Stimulated activated naive CD8-positive, alpha-beta T cell treated with anti-CD3 and anti-CD28 coated beads, Interleukin-15, amount 100 ng/mL, for 72 hours (primary cell): Measurements from ENCODE around the gene DNAH3.
"Not testable (repeated sequence)": the region's sequence is repeated elsewhere in the genome, so short reads cannot be mapped to it uniquely, and the experiment has no call there.

Source experiments
- ATAC-seq: fragments of 150-1000 bp; cut with Tn5 transposase; 2 replicates; pipeline ENCODE4 v1.10.0; 2021; ENCODE audit warnings: mild to moderate bottlenecking, moderate library complexity
- DNase-seq, 2 donors: peaks; one replicate each; pipeline ENCODE4 v3.0.0; 2021 to 2022
- H3K27ac Mint-ChIP-seq, 2 donors: one replicate each; pipeline ENCODE4 v1.8.0; 2022; ENCODE audit warnings: mild to moderate bottlenecking in 2 of 2, mixed read lengths in 2 of 2, moderate library complexity in 2 of 2
- H3K27me3 Mint-ChIP-seq: one replicate; pipeline ENCODE4 v1.8.0; 2022; ENCODE audit warnings: mixed read lengths
- H3K4me1 Mint-ChIP-seq: one replicate; pipeline ENCODE4 v1.8.0; 2022; ENCODE audit warnings: mild to moderate bottlenecking, mixed read lengths
- H3K4me3 Mint-ChIP-seq, 2 donors: one replicate each; pipeline ENCODE4 v1.8.0; 2022; ENCODE audit warnings: mild to moderate bottlenecking in 2 of 2, mixed read lengths in 2 of 2, moderate library complexity in 1 of 2
- H3K9me3 Mint-ChIP-seq, 2 donors: one replicate each; pipeline ENCODE4 v1.8.0; 2022; ENCODE audit warnings: mixed read lengths in 2 of 2

Gene DNAH3

GRCh38 chr16:21158208-21159110 lies 7.8 kb upstream of the DNAH3 start, which contains the start of gene LDAF1:
Gene LDAF1 (plus strand): TSS chr16:21158674. CDS start chr16:21161183, 2,509 bp downstream.
- ATAC-seq (peak; percentile 98), DNase-seq (peak; percentile 76)
- Mint-ChIP-seq H3K27ac (peak within 1 kb of the TSS; percentile 57 to 85), H3K4me1 (peaks cover 23% of the 10 kb centered on the region), H3K27me3 (no peaks in the 10 kb centered on the region), H3K4me3 (peak within 1 kb of the TSS; percentile 94), H3K9me3 (no peaks in the 10 kb centered on the region)

- no peak for DNase-seq
- peak overlapping the region; percentile 24 to 94 for H3K4me3 Mint-ChIP-seq
- H3K27me3 Mint-ChIP-seq: no peaks in the 10 kb centered on the region
- H3K4me1 Mint-ChIP-seq: peaks cover 23% of the 10 kb centered on the region
- no peaks in the 10 kb centered on the region for H3K9me3 Mint-ChIP-seq
- H3K27ac Mint-ChIP-seq: no peak overlapping the region
- no peak for ATAC-seq
These were observed 7.0 kb upstream of the DNAH3 start for GRCh38 chr16:21157632-21158031.

- Mint-ChIP-seq H3K4me3 (no peak overlapping the region), H3K27ac (no peak overlapping the region), H3K4me1 (peaks cover 23% of the 10 kb centered on the region), H3K9me3 (no peaks in the 10 kb centered on the region), H3K27me3 (no peaks in the 10 kb centered on the region)
- no peak for ATAC-seq
- DNase-seq: no peak
These were observed 6.3 kb upstream of the DNAH3 start for GRCh38 chr16:21156767-21157467.

- H3K9me3 Mint-ChIP-seq, DNase-seq, H3K27ac Mint-ChIP-seq, H3K27me3 Mint-ChIP-seq, ATAC-seq, H3K4me3 Mint-ChIP-seq: not testable (repeated sequence)
- peaks cover 23% of the 10 kb centered on the region for H3K4me1 Mint-ChIP-seq
These were observed 5.4 kb upstream of the DNAH3 start for GRCh38 chr16:21156011-21156410.

- not testable (repeated sequence) for H3K9me3 Mint-ChIP-seq, ATAC-seq, DNase-seq, H3K4me1 Mint-ChIP-seq, H3K4me3 Mint-ChIP-seq
- Mint-ChIP-seq H3K27ac (peak overlapping the region in 1 of 2 donors; percentile 29), H3K27me3 (peaks cover 26% of the 10 kb centered on the region)
These were observed 2.6 kb upstream of the DNAH3 start for GRCh38 chr16:21153124-21153729.

GRCh38 chr16:21152160-21153030 lies 1.7 kb upstream of the DNAH3 start:
- H3K9me3 Mint-ChIP-seq, H3K4me1 Mint-ChIP-seq, H3K4me3 Mint-ChIP-seq, DNase-seq, ATAC-seq, H3K27ac Mint-ChIP-seq: not testable (repeated sequence)
- H3K27me3 Mint-ChIP-seq: peaks cover 34% of the 10 kb centered on the region

GRCh38 chr16:21145738-21146137 lies 4.9 kb downstream of the DNAH3 start:
- no peak for DNase-seq
- H3K9me3 Mint-ChIP-seq: peaks cover 6 to 10% of the 10 kb centered on the region in 2 donors
- peaks cover 53% of the 10 kb centered on the region for H3K27me3 Mint-ChIP-seq
- ATAC-seq: no peak
- no peaks in the 10 kb centered on the region for H3K4me1 Mint-ChIP-seq
- no peak overlapping the region for H3K4me3 Mint-ChIP-seq
- H3K27ac Mint-ChIP-seq: no peak overlapping the region

- no peak for ATAC-seq
These were observed 16.6 kb downstream of the DNAH3 start for GRCh38 chr16:21134053-21134452.

GRCh38 chr16:21130811-21131210 lies 19.8 kb downstream of the DNAH3 start:
- Mint-ChIP-seq H3K27me3 (no peaks in the 10 kb centered on the region), H3K4me1 (no peaks in the 10 kb centered on the region), H3K4me3 (no peak overlapping the region), H3K9me3 (no peaks in the 10 kb centered on the region), H3K27ac (no peak overlapping the region)
- no peak for DNase-seq
- no peak for ATAC-seq

More at GRCh38 chr16:21134053-21134452, 16.6 kb downstream of the DNAH3 start:
- no peaks in the 10 kb centered on the region for H3K27me3 Mint-ChIP-seq
- no peak for DNase-seq
- no peaks in the 10 kb centered on the region for H3K4me1 Mint-ChIP-seq
- H3K27ac Mint-ChIP-seq: no peak overlapping the region
- H3K4me3 Mint-ChIP-seq: no peak overlapping the region
- no peaks in the 10 kb centered on the region for H3K9me3 Mint-ChIP-seq

- ATAC-seq (no peak), DNase-seq (no peak)
- Mint-ChIP-seq H3K27ac (no peak overlapping the region), H3K9me3 (no peaks in the 10 kb centered on the region), H3K4me1 (no peaks in the 10 kb centered on the region), H3K4me3 (no peak overlapping the region), H3K27me3 (no peaks in the 10 kb centered on the region)
These were observed 21.7 kb downstream of the DNAH3 start for GRCh38 chr16:21128991-21129390.

GRCh38 chr16:21126518-21126917 lies 24.1 kb downstream of the DNAH3 start:
- H3K9me3 Mint-ChIP-seq: no peaks in the 10 kb centered on the region
- no peaks in the 10 kb centered on the region for H3K4me1 Mint-ChIP-seq
- H3K27ac Mint-ChIP-seq: no peak overlapping the region
- no peaks in the 10 kb centered on the region for H3K27me3 Mint-ChIP-seq
- no peak overlapping the region for H3K4me3 Mint-ChIP-seq
- no peak for DNase-seq
- no peak for ATAC-seq

GRCh38 chr16:21125191-21125590 lies 25.5 kb downstream of the DNAH3 start:
- DNase-seq (no peak), ATAC-seq (no peak)
- Mint-ChIP-seq H3K4me3 (no peak overlapping the region), H3K27me3 (no peaks in the 10 kb centered on the region), H3K4me1 (no peaks in the 10 kb centered on the region), H3K27ac (no peak overlapping the region), H3K9me3 (no peaks in the 10 kb centered on the region)

GRCh38 chr16:21120976-21121520 lies 29.6 kb downstream of the DNAH3 start:
- peaks cover 4 to 7% of the 10 kb centered on the region in 2 donors for H3K9me3 Mint-ChIP-seq
- no peak overlapping the region for H3K27ac Mint-ChIP-seq
- DNase-seq (no peak), ATAC-seq (no peak)
- no peak overlapping the region for H3K4me3 Mint-ChIP-seq
- H3K27me3 Mint-ChIP-seq: no peaks in the 10 kb centered on the region
- peaks cover 12% of the 10 kb centered on the region for H3K4me1 Mint-ChIP-seq

- Mint-ChIP-seq H3K4me1 (peaks cover 13% of the 10 kb centered on the region), H3K9me3 (peaks cover 4 to 7% of the 10 kb centered on the region in 2 donors), H3K27me3 (no peaks in the 10 kb centered on the region), H3K27ac (no peak overlapping the region), H3K4me3 (no peak overlapping the region)
- DNase-seq: no peak
- no peak for ATAC-seq
These were observed 33.1 kb downstream of the DNAH3 start for GRCh38 chr16:21117567-21117966.
